Naive B cell (primary cell): ENCODE measurements around the gene CPHXL2. TPM values are rescaled to one million over a fixed set of nuclear protein-coding genes. Genes with fewer than 3 reads are reported as not detected.

ENCODE experiments used
- ATAC-seq, 2 donors: fragments of 150-1000 bp; cut with Tn5 transposase; 2 replicates each; pipeline ENCODE4 v1.10.0; 2021; ENCODE audit warnings: low read depth in 2 of 2, mild to moderate bottlenecking in 2 of 2, moderate library complexity in 2 of 2
- DNase-seq: peaks from one replicate; pipeline ENCODE4 v3.0.0; 2022
- H3K27ac Mint-ChIP-seq, 6 donors: one replicate each; pipeline ENCODE4 v1.8.0; 2020 to 2022; ENCODE audit warnings: mild to moderate bottlenecking in 6 of 6, mixed read lengths in 6 of 6, moderate library complexity in 5 of 6, inconsistent platforms in 2 of 6
- H3K27me3 Mint-ChIP-seq, 3 donors: one replicate each; pipeline ENCODE4 v1.8.0; 2021 to 2022; ENCODE audit warnings: mixed read lengths in 3 of 3, mild to moderate bottlenecking in 1 of 3
- H3K36me3 Mint-ChIP-seq, 2 donors: one replicate each; pipeline ENCODE4 v1.8.0; 2020 to 2022; ENCODE audit warnings: mixed read lengths in 2 of 2, inconsistent platforms in 1 of 2, mild to moderate bottlenecking in 1 of 2
- H3K4me1 Mint-ChIP-seq, 3 donors: one replicate each; pipeline ENCODE4 v1.8.0; 2020 to 2022; ENCODE audit warnings: mixed read lengths in 3 of 3, inconsistent platforms in 1 of 3, mild to moderate bottlenecking in 1 of 3, moderate library complexity in 1 of 3
- H3K4me3 Mint-ChIP-seq, 8 donors: one replicate each; pipeline ENCODE4 v1.8.0; 2020 to 2022; ENCODE audit warnings: mild to moderate bottlenecking in 8 of 8, mixed read lengths in 8 of 8, moderate library complexity in 8 of 8, inconsistent platforms in 2 of 8
- H3K9me3 Mint-ChIP-seq, 7 donors: one replicate each; pipeline ENCODE4 v1.8.0; 2020 to 2022; ENCODE audit warnings: mixed read lengths in 7 of 7, mild to moderate bottlenecking in 5 of 7, inconsistent platforms in 2 of 7, moderate library complexity in 1 of 7
- polyA plus RNA-seq, 6 donors: library from polyadenylated mRNA; unstranded; fragments of 300-500 nt; fragmentation: Illumina TruSeq; gene quantifications; one replicate each; pipeline ENCODE4 v1.2.3, GENCODE V29; 2021; ENCODE audit warnings: low read depth in 6 of 6

Gene CPHXL2
- polyA plus RNA-seq, 6 donors from 2014 or later = not detected

- DNase-seq (no peak), ATAC-seq (no peak)
- peak overlapping the region in 2 of 6 donors; percentile 57 to 60 for H3K27ac Mint-ChIP-seq
- no peaks in the 10 kb centered on the region for H3K9me3 Mint-ChIP-seq
- H3K4me1 Mint-ChIP-seq = peaks cover 0 to 9% (median 6%) of the 10 kb centered on the region in 3 donors
- H3K4me3 Mint-ChIP-seq = no peak overlapping the region
- H3K27me3 Mint-ChIP-seq = no peaks in the 10 kb centered on the region
- peaks cover 20 to 26% of the 10 kb centered on the region in 2 donors for H3K36me3 Mint-ChIP-seq
Measured at GRCh38 chr16:75629132-75629531, 47.7 kb downstream of the CPHXL2 start.

- H3K27me3 Mint-ChIP-seq = no peaks in the 10 kb centered on the region
- peaks cover 0 to 11% (median 9%) of the 10 kb centered on the region in 3 donors for H3K4me1 Mint-ChIP-seq
- ATAC-seq = no peak
- H3K36me3 Mint-ChIP-seq = peaks cover 20% of the 10 kb centered on the region in 2 donors
- DNase-seq = no peak
- peak overlapping the region in 1 of 8 donors; percentile 22 for H3K4me3 Mint-ChIP-seq
- H3K27ac Mint-ChIP-seq = peak overlapping the region in 4 of 6 donors; percentile 34 to 88 (median 53)
- H3K9me3 Mint-ChIP-seq = no peaks in the 10 kb centered on the region
Measured at GRCh38 chr16:75628351-75628750, 48.5 kb downstream of the CPHXL2 start.

- Mint-ChIP-seq H3K4me1 (peaks cover 0 to 16% (median 9%) of the 10 kb centered on the region in 3 donors), H3K36me3 (peaks cover 20% of the 10 kb centered on the region in 2 donors), H3K9me3 (no peaks in the 10 kb centered on the region), H3K27ac (peak overlapping the region in 5 of 6 donors; percentile 19 to 57 (median 39)), H3K4me3 (no peak overlapping the region), H3K27me3 (no peaks in the 10 kb centered on the region)
- ATAC-seq = no peak
- no peak for DNase-seq
Measured at GRCh38 chr16:75627851-75628250, 49.0 kb downstream of the CPHXL2 start.

- Mint-ChIP-seq H3K4me3 (peak overlapping the region in 2 of 8 donors; percentile 10 to 12), H3K9me3 (no peaks in the 10 kb centered on the region), H3K36me3 (peaks cover 15 to 20% of the 10 kb centered on the region in 2 donors), H3K27ac (peak overlapping the region in 5 of 6 donors; percentile 57 to 94 (median 65)), H3K4me1 (peaks cover 4 to 26% (median 9%) of the 10 kb centered on the region in 3 donors), H3K27me3 (no peaks in the 10 kb centered on the region)
- DNase-seq (no peak), ATAC-seq (no peak)
Measured at GRCh38 chr16:75626806-75627205, 50.0 kb downstream of the CPHXL2 start.

- peaks cover 11 to 20% of the 10 kb centered on the region in 2 donors for H3K36me3 Mint-ChIP-seq
- H3K4me3 Mint-ChIP-seq = peak overlapping the region in 5 of 8 donors; percentile 34 to 83 (median 47)
- no peaks in the 10 kb centered on the region for H3K9me3 Mint-ChIP-seq
- DNase-seq (no peak), ATAC-seq (no peak)
- peak overlapping the region in 5 of 6 donors; percentile 23 to 89 (median 58) for H3K27ac Mint-ChIP-seq
- no peaks in the 10 kb centered on the region for H3K27me3 Mint-ChIP-seq
- peaks cover 19 to 45% (median 23%) of the 10 kb centered on the region in 3 donors for H3K4me1 Mint-ChIP-seq
Measured at GRCh38 chr16:75624921-75625334, 51.9 kb downstream of the CPHXL2 start.

- H3K4me3 Mint-ChIP-seq = peak within 1 kb of the TSS; percentile 92 to 99 (median 98)
- peaks cover 7 to 12% of the 10 kb centered on the region in 2 donors for H3K36me3 Mint-ChIP-seq
- H3K27ac Mint-ChIP-seq = peak within 1 kb of the TSS; percentile 95 to 99 (median 98)
- H3K9me3 Mint-ChIP-seq = no peaks in the 10 kb centered on the region
- ATAC-seq = peak; percentile 96
- no peaks in the 10 kb centered on the region for H3K27me3 Mint-ChIP-seq
- H3K4me1 Mint-ChIP-seq = peaks cover 19 to 39% (median 23%) of the 10 kb centered on the region in 3 donors
- DNase-seq = peak; percentile 95
Measured at GRCh38 chr16:75622761-75623605, 53.8 kb downstream of the CPHXL2 start, which contains the start of gene ADAT1. Gene ADAT1 (minus strand): TSS chr16:75623281. CDS start chr16:75620799, 2,482 bp downstream.

- Mint-ChIP-seq H3K36me3 (peaks cover 0 to 7% of the 10 kb centered on the region in 2 donors), H3K4me1 (peaks cover 18 to 39% (median 19%) of the 10 kb centered on the region in 3 donors), H3K27me3 (no peaks in the 10 kb centered on the region), H3K27ac (peak overlapping the region in 4 of 6 donors; percentile 11 to 57 (median 42)), H3K4me3 (peak overlapping the region in 3 of 8 donors; percentile 25 to 97 (median 94)), H3K9me3 (no peaks in the 10 kb centered on the region)
- no peak for DNase-seq
- ATAC-seq = no peak
Measured at GRCh38 chr16:75621170-75621477, 55.7 kb downstream of the CPHXL2 start.

- peak overlapping the region in 4 of 8 donors; percentile 19 to 94 (median 46) for H3K4me3 Mint-ChIP-seq
- peaks cover 18 to 39% (median 19%) of the 10 kb centered on the region in 3 donors for H3K4me1 Mint-ChIP-seq
- DNase-seq (no peak), ATAC-seq (no peak)
- no peaks in the 10 kb centered on the region for H3K27me3 Mint-ChIP-seq
- peaks cover 0 to 7% of the 10 kb centered on the region in 2 donors for H3K36me3 Mint-ChIP-seq
- H3K9me3 Mint-ChIP-seq = no peaks in the 10 kb centered on the region
- H3K27ac Mint-ChIP-seq = peak overlapping the region in 4 of 6 donors; percentile 11 to 57 (median 42)
Measured at GRCh38 chr16:75620326-75621169, 56.3 kb downstream of the CPHXL2 start.

- Mint-ChIP-seq H3K4me3 (peak overlapping the region in 1 of 8 donors; percentile 36), H3K27me3 (no peaks in the 10 kb centered on the region), H3K36me3 (peaks cover 0 to 13% of the 10 kb centered on the region in 2 donors), H3K27ac (no peak overlapping the region), H3K9me3 (no peaks in the 10 kb centered on the region), H3K4me1 (peaks cover 14 to 37% (median 19%) of the 10 kb centered on the region in 3 donors)
- DNase-seq = no peak
- ATAC-seq = no peak
Measured at GRCh38 chr16:75618780-75619179, 58.0 kb downstream of the CPHXL2 start.

- Mint-ChIP-seq H3K9me3 (no peaks in the 10 kb centered on the region), H3K36me3 (peaks cover 0 to 13% of the 10 kb centered on the region in 2 donors), H3K27me3 (no peaks in the 10 kb centered on the region), H3K4me3 (peak overlapping the region in 1 of 8 donors; percentile 47), H3K4me1 (peaks cover 14 to 22% (median 19%) of the 10 kb centered on the region in 3 donors), H3K27ac (no peak overlapping the region)
- DNase-seq = no peak
- no peak for ATAC-seq
Measured at GRCh38 chr16:75617121-75617520, 59.7 kb downstream of the CPHXL2 start.

- no peaks in the 10 kb centered on the region for H3K27me3 Mint-ChIP-seq
- peaks cover 0 to 13% of the 10 kb centered on the region in 2 donors for H3K36me3 Mint-ChIP-seq
- DNase-seq (no peak), ATAC-seq (no peak)
- H3K27ac Mint-ChIP-seq = no peak overlapping the region
- peaks cover 11 to 16% (median 13%) of the 10 kb centered on the region in 3 donors for H3K4me1 Mint-ChIP-seq
- H3K9me3 Mint-ChIP-seq = no peaks in the 10 kb centered on the region
- peak overlapping the region in 2 of 8 donors; percentile 1 to 47 for H3K4me3 Mint-ChIP-seq
Measured at GRCh38 chr16:75616521-75617010, 60.2 kb downstream of the CPHXL2 start.

- DNase-seq = no peak
- peaks cover 2 to 7% (median 5%) of the 10 kb centered on the region in 3 donors for H3K4me1 Mint-ChIP-seq
- no peak overlapping the region for H3K4me3 Mint-ChIP-seq
- H3K27ac Mint-ChIP-seq = no peak overlapping the region
- no peaks in the 10 kb centered on the region for H3K9me3 Mint-ChIP-seq
- peaks cover 0 to 13% of the 10 kb centered on the region in 2 donors for H3K36me3 Mint-ChIP-seq
- no peak for ATAC-seq
- no peaks in the 10 kb centered on the region for H3K27me3 Mint-ChIP-seq
Measured at GRCh38 chr16:75615619-75616018, 61.2 kb downstream of the CPHXL2 start.
